HG02852 (cell line): Measurements from ENCODE around the gene IBA57.

Experiments used
- ATAC-seq: cut with Tn5 transposase; IDR thresholded peaks from one replicate; pipeline ENCODE4 v1.9.1; 2021; ENCODE audit warnings: mild to moderate bottlenecking, moderate library complexity; ENCODE audit not compliant: unreplicated experiment

The IBA57 gene

GRCh38 chr1:228155596-228156514, 9.7 kb upstream of the IBA57 start:
- no peak for ATAC-seq

- no peak for ATAC-seq
These were observed 9.1 kb upstream of the IBA57 start for GRCh38 chr1:228156515-228156881.

GRCh38 chr1:228156941-228157728, 8.5 kb upstream of the IBA57 start:
- no peak for ATAC-seq

GRCh38 chr1:228157729-228158126, 7.9 kb upstream of the IBA57 start:
- no peak for ATAC-seq

GRCh38 chr1:228158151-228159007, 7.2 kb upstream of the IBA57 start:
- ATAC-seq = no peak

GRCh38 chr1:228159008-228159665, 6.5 kb upstream of the IBA57 start:
- no peak for ATAC-seq

GRCh38 chr1:228160201-228160761, 5.3 kb upstream of the IBA57 start:
- no peak for ATAC-seq

GRCh38 chr1:228161362-228161761, 4.2 kb upstream of the IBA57 start:
- ATAC-seq = no peak

- no peak for ATAC-seq
These were observed 3.7 kb upstream of the IBA57 start for GRCh38 chr1:228161866-228162265.

- ATAC-seq = no peak
These were observed 3.2 kb upstream of the IBA57 start for GRCh38 chr1:228162286-228163006.

- ATAC-seq = no peak
These were observed 2.4 kb upstream of the IBA57 start for GRCh38 chr1:228163007-228163753.

GRCh38 chr1:228163776-228164519, 1.7 kb upstream of the IBA57 start:
- no peak for ATAC-seq

- ATAC-seq = no peak
These were observed 838 bp upstream of the IBA57 start for GRCh38 chr1:228164561-228165371.

GRCh38 chr1:228166170-228166936, 749 bp downstream of the IBA57 start:
- peak; percentile 17 for ATAC-seq

GRCh38 chr1:228168563-228169270, 3.1 kb downstream of the IBA57 start:
- no peak for ATAC-seq

- ATAC-seq = no peak
These were observed 3.7 kb downstream of the IBA57 start for GRCh38 chr1:228169345-228169744.
